ENCODE results near the gene CD109. TPM values are rescaled to one million over a fixed set of nuclear protein-coding genes. Genes with fewer than 3 reads are reported as not detected.
"Not testable (repeated sequence)": the region's sequence is repeated elsewhere in the genome, so short reads cannot be mapped to it uniquely, and the experiment has no call there.

Gene CD109
- 17.3 and 22.4 TPM in 2 replicates for total RNA-seq

DNA sequence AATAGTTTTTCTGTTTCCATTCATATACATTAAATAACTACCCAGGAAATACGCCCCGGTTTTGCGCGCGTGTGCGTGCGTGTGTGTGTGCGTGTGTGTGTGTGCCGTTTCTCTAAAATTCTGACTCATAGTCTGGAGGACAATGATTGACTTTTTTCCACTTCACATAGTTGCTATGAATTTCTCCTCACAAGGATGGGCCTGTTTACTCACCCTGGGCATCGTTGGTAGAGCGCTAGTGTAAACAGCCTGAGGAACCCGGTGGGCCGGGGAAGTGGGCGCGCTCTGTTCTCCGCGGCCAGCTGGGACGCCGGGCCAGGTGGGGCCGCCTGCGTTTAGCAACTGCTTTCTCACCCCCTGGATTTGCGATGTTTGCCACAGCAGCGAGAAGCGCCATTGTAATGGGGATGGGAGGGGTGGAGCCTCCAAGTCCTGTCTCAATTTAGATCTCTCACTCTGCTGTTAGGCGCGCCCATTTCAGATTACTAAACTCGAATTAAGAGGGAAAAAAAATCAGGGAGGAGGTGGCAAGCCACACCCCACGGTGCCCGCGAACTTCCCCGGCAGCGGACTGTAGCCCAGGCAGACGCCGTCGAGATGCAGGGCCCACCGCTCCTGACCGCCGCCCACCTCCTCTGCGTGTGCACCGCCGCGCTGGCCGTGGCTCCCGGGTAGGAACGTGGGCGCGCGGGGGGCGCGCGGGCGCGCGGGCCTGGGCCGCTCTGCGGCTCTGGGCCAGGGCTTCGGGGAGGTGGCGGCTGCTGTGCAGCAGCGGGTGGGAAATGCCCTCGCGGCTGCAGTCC is at the start of gene CD109:
Gene CD109 (plus strand): TSS at position 585 of the 803 bp plus-strand sequence. CDS start 13 bp downstream, at position 598.
- peak; percentile 68 for DNase-seq (ENCODE audit: low read depth, low spot score)

DNA sequence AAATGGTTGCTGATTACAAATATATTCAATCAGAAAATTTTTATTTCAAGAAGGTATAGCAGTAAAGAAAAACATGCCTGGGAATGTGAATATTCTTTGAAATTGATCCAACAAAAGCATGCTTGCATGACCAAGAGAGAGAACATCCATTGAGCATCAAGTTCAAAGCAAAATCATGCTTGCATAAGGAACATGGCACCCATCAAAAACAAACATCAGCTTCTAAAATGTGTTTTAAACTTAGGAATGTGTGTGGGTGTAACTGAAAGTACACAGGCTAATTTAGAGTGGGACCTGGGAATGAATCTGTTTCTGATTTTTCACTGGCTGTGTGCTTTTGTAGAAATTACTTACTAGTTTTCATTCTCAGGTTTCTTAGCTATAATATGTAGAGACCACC is 47.8 kb upstream of the CD109 start:
- DNase-seq (ENCODE audit: low read depth, low spot score) = no peak

DNA sequence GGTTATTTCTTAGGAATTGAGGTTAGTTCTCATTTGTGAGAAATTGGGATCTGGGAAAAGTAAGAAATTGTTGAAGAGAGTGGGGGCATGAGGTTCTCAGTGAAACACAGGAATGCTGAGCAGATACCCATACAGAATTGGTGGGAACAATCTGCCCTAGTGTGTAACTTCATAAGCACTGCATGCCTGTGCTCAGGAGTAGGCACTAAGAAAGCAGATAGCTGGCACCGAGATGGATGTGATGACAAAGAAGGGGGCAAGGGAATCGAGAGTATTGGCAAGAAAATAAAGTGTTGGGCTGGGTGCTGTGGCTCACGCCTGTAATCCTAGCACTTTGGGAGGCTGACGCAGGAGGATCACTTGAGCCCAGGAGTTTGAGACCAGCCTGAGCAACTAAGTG is 46.2 kb upstream of the CD109 start:
- no peak for DNase-seq (ENCODE audit: low read depth, low spot score)

DNA sequence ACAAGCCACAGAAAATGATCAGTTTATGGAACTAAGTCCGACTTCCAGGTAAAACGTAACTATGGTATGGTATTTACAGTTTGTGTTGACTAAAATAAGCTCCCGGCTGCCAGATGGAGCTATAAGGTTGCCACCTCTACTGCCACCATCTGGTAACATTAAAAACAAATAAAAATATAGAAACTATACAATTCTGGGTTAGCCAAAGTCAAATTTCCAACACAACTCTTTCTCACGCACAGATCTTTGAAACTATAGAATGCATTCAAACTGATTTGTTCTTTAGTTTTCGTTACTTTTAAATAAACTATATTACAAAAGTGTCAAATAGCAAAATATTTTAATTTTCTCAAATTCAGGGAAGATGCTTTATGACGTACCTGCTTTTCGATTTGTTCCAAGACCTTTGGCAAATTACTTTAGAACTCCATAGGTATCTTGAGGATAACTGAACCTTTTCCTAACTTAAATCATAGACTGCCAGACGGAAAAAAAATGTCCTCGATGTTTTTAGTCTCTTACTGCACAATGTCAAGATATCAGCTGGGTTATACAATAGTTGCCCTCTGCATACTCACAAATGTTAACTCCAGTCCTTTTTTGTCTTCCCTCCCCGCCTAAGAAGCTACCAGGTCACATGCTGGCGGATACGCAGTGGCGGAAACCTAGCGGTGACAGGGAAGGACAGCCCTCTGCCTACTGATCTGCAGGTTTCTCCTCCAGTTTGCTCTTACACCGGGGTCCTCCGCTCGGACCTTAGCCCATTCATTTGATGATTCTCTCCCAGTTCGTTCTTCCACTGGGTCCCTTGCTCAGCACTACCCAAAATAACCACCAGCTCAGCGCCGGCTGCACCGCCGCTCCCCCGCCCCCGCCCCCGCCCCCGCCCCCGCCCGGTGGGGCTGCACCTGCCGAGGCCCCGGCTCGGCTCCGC is 43.1 kb upstream of the CD109 start:
- DNase-seq (ENCODE audit: low read depth, low spot score) = no peak

DNA sequence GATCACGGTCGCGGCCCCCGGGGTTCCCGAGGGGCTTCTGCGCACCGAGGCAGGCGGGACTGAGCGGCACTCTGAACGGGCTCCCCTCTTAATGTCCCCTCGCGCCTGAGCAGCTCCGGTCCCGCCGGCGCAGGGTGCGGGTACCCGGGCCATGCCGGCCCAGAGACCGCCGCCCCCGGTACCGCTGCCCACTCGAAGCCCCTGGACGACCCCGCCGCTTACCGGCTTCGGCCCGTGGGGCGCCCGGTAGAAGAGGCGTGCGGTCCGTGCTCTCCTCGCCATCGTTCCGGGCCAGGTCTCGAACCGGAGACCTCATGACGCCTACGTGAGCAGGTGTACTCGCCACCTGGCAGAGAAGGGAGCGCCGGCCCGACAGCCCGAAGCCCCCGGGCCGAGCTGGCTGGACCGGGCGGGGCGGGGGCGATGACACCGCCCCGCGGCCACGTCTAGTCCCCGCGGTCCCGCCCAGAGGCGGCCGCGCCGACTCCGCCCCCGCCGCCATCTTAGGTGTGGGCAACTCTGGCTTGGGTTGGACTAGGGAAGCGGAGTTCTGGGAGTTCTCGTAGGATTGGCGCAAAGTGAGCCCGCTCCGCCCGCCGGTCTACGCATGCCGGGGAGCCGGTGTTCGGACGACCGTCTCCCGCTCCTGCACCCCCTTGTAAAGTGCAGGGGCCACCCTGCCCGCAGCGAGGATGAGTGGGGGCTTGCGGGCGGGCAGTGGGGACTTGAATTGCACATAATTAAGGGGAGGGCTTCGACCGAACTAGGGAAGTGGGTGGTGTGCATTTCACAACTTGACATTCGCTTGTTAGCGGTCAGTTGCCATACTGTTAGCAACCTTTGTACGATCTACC is 42.2 kb upstream of the CD109 start, which contains the start of gene SLC17A5:
Gene SLC17A5 (minus strand): TSS at position 422 of the 854 bp plus-strand sequence. CDS start 106 bp downstream, at position 316.
- DNase-seq (ENCODE audit: low read depth, low spot score) = peak; percentile 67

DNA sequence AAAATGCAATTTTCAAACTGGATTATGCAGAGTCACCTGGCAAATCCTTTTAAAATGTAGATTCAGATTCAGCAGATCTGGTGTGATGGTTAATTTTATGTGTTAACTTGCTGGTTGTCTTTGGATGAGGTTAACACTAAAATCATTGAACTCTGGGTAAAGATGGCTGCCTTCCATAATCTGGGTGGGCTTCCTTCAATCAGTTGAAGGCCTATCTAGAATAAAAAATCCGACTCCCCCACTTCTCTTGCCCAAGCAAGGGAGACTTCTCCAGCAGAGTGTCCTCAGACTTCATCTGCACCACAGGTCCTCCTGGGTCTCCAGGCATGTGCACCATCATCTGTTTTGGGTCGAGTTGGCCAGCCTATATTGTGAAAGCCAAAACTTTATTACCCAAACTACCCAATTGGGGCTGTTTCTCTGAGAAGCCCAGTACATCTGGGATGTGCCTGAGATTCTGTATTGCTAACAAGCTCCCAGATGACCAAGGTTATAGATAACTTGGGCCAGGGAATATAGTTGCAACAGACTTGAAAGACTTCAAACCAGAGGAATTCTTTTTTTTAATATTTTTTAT is 40.6 kb upstream of the CD109 start:
- DNase-seq (ENCODE audit: low read depth, low spot score) = no peak

DNA sequence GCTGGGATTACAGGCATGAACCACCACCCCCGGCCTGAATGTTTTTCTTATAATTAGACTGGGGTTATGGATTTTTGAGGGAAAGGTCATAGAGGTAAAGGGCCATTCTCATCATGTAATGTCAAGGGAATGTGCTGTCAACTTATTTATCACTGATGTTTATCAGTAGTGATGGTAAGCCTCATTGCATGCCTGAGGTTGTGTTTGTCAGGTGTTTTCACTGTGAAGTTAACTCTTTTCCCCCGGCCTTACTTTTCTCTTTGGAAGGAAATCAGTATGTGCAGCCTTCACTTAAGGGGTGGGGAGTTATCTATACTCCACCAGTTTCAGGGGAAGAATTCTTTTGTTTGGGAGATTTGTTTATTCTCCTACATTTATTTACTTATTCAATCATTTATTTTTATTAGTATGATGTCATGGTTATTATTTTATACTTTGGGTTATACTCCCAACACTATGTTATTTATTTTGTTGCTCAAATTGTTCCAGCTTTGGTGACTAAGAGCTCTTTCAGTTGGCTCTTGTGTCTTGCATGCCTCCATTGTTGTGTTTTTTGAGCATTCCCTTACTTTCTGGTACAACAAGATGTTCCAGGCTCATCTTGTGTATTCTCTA is 39.4 kb upstream of the CD109 start:
- DNase-seq (ENCODE audit: low read depth, low spot score) = no peak

DNA sequence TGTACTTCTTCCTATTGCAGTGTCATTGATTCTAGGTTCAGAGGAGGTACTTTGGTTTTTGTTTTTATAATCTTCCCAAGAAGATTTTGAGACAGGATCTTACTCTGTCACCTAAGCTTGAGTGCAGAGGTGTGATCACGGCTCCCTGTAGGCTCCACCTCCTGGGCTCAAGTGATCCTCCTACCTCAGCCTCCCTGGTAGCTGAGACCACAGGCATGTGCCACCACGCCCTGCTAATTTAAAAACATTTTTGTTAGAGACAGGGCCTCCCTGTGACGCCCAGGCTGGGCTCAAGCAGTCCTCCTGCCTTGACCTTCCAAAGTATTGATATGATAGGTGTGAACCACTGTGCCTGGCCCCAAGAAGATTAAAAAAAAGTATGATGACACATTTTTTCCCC is 38.8 kb upstream of the CD109 start:
- no peak for DNase-seq (ENCODE audit: low read depth, low spot score)

DNA sequence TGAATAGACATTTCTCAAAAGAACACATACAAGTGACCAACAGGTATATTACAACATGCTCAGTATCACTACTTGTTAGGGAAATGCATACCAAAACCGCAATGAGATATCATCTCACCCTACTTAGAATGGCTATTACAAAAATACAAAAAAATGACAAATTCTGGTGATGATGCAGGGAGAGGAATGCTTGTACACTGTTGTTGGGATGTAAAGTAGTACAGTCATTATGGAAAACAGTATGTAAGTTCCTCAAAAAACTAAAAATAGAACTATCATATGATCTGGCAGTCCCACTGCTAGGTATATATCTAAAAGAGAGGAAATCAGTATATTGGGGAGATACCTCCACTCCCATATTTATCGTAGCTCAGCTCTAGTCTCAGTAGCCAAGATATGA is 31.3 kb upstream of the CD109 start:
- DNase-seq (ENCODE audit: low read depth, low spot score) = no peak

DNA sequence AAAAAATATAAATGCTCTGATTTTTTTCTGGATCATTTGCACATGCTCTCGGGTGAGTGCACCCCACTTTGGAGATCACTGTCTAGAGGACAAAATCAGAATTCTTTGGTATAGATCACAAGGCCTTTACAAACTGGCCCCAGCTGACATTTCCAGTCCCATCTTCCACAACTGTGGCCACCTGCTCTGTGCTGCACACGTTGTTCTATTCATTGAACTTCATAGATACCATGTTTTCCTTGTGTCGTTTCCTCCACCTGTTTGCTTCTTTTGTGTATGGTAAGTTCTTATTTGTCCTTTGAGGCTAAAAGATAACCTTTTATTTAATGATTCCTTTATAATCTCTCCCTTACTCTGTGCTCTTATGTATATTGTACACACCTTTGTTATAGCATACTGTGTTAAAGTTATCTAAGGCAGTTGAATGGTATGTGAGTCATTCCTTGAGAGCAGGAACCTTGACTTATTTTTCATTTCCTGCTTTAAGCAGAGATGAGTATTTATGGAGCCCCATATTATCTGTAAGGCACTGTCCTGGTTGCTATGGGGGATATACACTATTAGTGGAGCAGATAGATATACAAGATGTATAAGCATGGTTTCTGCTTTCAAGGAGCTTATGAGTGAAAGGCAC is 30.2 kb upstream of the CD109 start:
- no peak for DNase-seq (ENCODE audit: low read depth, low spot score)

DNA sequence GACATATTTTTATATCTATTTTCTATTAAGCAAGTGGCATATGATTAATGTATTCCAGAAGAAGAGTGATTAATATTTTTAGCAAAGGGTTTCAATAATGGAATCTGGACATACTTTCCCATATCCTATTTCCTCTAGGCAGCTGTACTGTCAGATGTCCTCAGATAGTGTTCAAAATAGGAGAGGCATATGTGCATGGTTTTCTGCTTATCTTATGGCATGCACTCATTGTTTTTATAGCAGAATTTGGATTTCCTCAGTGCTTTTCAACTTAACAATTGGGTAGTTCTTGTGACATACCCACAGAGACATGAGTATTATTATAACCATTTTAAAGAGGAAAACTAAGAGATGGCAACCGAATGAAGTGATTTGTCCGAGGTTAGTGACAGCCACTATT is 29.6 kb upstream of the CD109 start:
- DNase-seq (ENCODE audit: low read depth, low spot score) = peak; percentile 80

DNA sequence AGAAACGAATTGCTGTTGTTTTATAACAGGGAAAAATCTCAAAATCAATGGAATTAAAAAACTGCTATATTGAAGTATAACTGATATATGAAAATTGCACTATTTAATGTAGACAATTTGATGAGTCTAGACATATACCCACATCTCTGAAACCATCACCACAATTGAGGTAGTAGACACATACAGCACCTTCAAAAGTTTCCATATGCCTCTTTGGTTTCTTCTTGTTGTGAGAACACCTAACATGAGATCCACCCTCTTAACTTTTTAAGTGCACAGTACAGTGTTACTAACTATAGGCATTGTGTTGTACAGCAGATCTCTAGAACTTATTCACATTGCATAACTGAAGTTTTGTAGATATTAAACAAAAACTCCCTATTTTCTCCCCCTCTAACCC is 28.2 kb upstream of the CD109 start:
- DNase-seq (ENCODE audit: low read depth, low spot score) = no peak

DNA sequence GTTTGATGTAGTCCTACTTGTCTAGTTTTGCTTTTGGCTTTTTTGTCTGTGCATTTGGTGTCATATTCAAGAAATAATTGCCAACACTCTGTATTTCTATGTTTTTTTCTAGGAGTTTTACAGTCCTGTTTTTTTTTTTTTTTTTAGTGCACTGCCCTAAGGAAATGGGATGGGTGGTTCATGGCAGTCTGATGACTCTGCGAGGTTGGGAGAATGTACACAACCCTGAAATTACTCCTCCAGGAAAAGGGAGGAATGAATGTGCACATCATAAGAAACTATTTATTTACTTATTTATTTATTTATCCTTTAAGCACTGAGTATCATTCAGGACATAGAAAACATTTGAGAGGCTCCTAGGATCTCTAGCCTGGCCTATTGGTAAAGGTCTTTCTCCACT is 27.0 kb upstream of the CD109 start:
- no peak for DNase-seq (ENCODE audit: low read depth, low spot score)

DNA sequence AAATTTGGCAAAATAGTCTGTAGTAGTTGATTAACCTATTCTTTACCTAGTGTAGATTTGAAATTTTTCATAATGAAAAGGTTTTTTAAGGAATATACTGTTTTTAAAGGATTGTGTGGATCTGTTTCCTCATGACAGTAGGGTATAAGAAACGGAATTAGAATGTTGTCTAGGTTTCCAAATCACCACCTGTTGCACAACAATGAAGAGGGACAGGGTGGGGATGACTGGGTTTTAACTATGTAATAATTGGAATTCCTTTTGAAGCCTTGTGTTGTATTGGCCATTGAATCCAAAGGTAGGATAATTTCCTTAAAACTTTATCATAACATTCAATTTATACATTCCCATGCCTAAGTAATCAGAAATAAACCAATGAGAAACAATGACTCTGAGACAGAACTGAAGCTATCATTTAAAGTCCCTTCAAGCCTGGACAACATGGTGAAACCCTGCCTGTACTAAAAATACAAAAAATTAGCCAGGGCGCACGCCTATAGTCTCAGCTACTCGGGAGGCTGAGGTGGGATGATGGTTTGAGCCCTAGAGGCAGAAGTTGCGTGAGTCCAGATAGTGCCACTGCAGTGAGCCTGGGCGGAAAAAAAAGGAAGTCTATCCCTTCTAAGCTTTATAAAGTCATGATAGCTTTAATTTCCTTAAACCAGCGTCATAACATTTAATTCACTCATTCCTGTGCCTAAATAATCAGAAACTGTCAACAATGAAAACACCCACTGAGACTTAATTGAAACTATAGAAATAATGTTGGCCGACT is 23.9 kb upstream of the CD109 start:
- DNase-seq (ENCODE audit: low read depth, low spot score) = no peak

DNA sequence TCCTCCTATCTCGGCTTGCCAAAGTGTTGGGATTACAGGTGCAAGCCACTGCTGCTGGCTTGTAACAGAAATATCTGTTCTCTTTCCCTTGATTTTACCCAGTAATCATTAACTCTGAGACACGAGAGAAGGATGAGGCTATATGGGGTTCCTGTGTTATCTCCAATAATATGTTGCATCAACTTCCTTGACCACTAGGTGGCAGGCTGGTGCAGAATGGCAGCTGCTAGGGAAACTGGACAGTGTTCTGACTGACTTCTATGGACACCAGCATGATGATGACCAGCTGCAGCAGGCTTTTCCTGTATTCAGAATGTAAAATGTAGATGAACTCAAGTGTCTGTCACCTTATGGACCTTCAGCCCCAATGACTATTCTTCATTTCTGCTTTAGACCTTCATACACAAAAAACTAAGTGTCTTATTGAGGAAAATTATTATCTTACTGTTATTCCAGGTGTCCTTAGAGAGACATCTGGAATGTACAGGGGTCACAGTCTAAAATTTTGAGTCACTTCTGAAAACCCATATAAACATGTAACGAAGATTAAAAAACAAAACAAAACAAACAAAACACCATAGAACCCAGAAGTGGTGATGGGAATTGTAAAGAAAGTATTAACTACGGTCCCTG is 20.4 kb upstream of the CD109 start:
- DNase-seq (ENCODE audit: low read depth, low spot score) = no peak

DNA sequence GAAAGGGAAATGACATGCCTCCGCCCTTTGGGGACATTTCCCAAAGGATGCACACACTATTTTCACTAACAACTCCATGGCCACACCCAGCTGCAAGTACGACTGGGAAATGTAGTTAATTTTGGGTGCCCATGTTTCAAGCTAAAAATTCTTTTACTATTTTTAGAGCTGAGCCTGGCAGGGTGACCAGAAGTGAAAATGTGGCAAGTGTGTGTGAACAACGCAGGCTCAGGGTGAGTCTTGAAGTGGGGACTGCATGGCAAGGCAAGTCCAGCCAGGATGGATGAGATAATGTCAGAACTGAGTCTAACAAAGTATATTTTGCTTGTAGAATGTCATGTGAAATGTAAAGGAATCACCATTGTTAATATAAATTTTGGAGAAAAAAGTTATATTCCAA is 17.0 kb upstream of the CD109 start:
- DNase-seq (ENCODE audit: low read depth, low spot score) = no peak

DNA sequence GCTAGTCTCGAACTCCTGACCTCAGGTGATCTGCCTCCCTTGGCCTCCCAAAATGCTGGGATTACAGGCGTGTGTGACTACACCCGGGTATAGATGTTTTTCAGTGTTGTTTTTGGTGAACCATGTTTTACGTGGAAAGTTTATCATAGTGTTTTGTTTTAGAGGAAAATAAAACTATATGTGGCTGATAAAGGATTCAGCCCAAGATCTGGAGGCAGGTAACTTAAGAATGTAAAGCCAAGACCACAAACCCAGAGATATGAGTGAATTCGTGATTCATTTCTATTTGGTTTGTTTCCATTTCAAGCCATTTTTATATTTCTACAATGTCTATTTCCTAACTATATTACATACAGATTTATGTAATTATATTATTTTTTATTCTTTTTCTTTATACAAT is 16.2 kb upstream of the CD109 start:
- not testable (repeated sequence) for DNase-seq (ENCODE audit: low read depth, low spot score)

DNA sequence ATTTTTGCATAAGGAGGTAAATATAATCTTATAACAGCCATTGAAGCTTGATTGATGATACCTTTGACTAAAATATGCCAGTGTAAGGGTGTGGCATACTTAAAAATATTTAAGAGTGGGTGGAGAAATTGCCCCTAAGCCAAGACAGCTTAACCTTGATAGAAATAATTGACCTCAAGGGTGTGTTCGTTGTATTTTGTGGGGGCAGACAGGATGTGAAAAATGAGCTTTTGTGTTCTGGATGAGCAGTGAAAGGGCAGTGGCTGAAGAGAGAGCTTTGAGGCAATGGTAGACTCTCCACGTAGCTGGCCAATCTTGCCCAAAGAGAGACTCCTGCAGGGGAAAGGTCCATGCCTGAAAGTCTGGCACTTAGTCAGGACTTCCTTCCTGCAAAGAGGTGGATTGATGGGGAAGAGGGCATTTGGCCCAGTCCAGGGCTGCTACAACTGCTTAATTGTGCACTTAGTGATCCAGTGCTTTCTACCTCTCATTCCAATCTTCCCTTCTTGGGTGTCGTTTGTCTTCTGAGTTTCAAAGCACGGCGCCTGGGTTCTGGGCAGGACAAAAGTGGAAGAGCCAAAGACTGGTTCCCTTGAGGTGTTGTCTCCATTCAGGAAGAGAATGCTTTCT is 15.6 kb upstream of the CD109 start:
- no peak for DNase-seq (ENCODE audit: low read depth, low spot score)
